H9 (cell line): ENCODE data around the gene DOK5. TPM values are rescaled to one million over a fixed set of nuclear protein-coding genes. Genes with fewer than 3 reads are reported as not detected.

Experiments
- DNase-seq: peaks from one replicate; pipeline ENCODE4 v3.0.0-alpha.2; 2017
- H2AFZ ChIP-seq: one replicate; pipeline ENCODE4 v1.6.1; 2013; ENCODE audit warnings: mild to moderate bottlenecking, low read length, control low read depth, moderate library complexity
- H2AK5ac ChIP-seq: 2 replicates; pipeline ENCODE4 v1.6.1; 2013; ENCODE audit warnings: low read length, control low read depth, mixed read lengths; ENCODE audit not compliant: insufficient read length
- H2BK120ac ChIP-seq: one replicate; pipeline ENCODE4 v1.6.1; 2013; ENCODE audit warnings: low read depth, mild to moderate bottlenecking, low read length, control low read depth, inconsistent platforms; ENCODE audit not compliant: poor library complexity, severe bottlenecking
- H2BK12ac ChIP-seq: 2 replicates; pipeline ENCODE4 v1.6.1; 2013; ENCODE audit warnings: low read length, control low read depth, mixed read lengths, low read depth; ENCODE audit not compliant: insufficient read length
- H2BK15ac ChIP-seq: 2 replicates; pipeline ENCODE4 v1.6.1; 2013; ENCODE audit warnings: low read depth, low read length, control low read depth
- H2BK20ac ChIP-seq: one replicate; pipeline ENCODE4 v1.6.1; 2013; ENCODE audit warnings: low read depth, mild to moderate bottlenecking, low read length, control low read depth, inconsistent platforms; ENCODE audit not compliant: poor library complexity, severe bottlenecking
- H2BK5ac ChIP-seq: 2 replicates; pipeline ENCODE4 v1.6.1; 2013; ENCODE audit warnings: low read length, control low read depth, mixed read lengths; ENCODE audit not compliant: insufficient read length
- H3K14ac ChIP-seq: 2 replicates; pipeline ENCODE4 v1.6.1; 2013; ENCODE audit warnings: low read length, control low read depth; ENCODE audit not compliant: insufficient read depth
- H3K18ac ChIP-seq: 2 replicates; pipeline ENCODE4 v1.6.1; 2013; ENCODE audit warnings: low read depth, mild to moderate bottlenecking, mixed read lengths, low read length, control low read depth; ENCODE audit not compliant: insufficient read length
- H3K23ac ChIP-seq: 2 replicates; pipeline ENCODE4 v1.6.1; 2013; ENCODE audit warnings: low read length, control low read depth, mixed read lengths, low read depth; ENCODE audit not compliant: insufficient read length
- H3K23me2 ChIP-seq: 2 replicates; pipeline ENCODE4 v1.6.1; 2013; ENCODE audit warnings: low read depth, mild to moderate bottlenecking, mixed read lengths, low read length, control low read depth; ENCODE audit not compliant: insufficient read length, poor library complexity, severe bottlenecking
- H3K27ac ChIP-seq: 2 replicates; pipeline ENCODE4 v1.5.1; 2013; ENCODE audit warnings: low read length, control low read depth, mixed read lengths, low read depth; ENCODE audit not compliant: insufficient read length
- H3K27me3 ChIP-seq: 2 replicates; pipeline ENCODE4 v1.6.1; 2013; ENCODE audit warnings: low read length, control low read depth, inconsistent platforms; ENCODE audit not compliant: insufficient read depth
- H3K4ac ChIP-seq: 2 replicates; pipeline ENCODE4 v1.6.1; 2013; ENCODE audit warnings: low read depth, mild to moderate bottlenecking, control low read depth, inconsistent platforms, low read length, moderate library complexity
- H3K4me1 ChIP-seq: 2 replicates; pipeline ENCODE4 v1.6.1; 2013; ENCODE audit warnings: low read length, control low read depth, inconsistent platforms; ENCODE audit not compliant: insufficient read depth
- H3K4me2 ChIP-seq: 2 replicates; pipeline ENCODE4 v1.6.1; 2013; ENCODE audit warnings: low read length, control low read depth, mixed read lengths; ENCODE audit not compliant: insufficient read length, insufficient read depth
- H3K56ac ChIP-seq: 2 replicates; pipeline ENCODE4 v1.6.1; 2013; ENCODE audit warnings: low read depth, mild to moderate bottlenecking, mixed read lengths, low read length, control low read depth; ENCODE audit not compliant: insufficient read length
- H3K79me1 ChIP-seq: 2 replicates; pipeline ENCODE4 v1.6.1; 2013; ENCODE audit warnings: low read depth, mild to moderate bottlenecking, moderate library complexity, low read length, control low read depth, inconsistent platforms; ENCODE audit not compliant: insufficient read depth, poor library complexity, severe bottlenecking
- H3K79me2 ChIP-seq: 2 replicates; pipeline ENCODE4 v1.6.1; 2013; ENCODE audit warnings: low read length, control low read depth, inconsistent platforms; ENCODE audit not compliant: insufficient read depth
- H3K9ac ChIP-seq: 2 replicates; pipeline ENCODE4 v1.6.1; 2013; ENCODE audit warnings: low read length, control low read depth, mixed read lengths; ENCODE audit not compliant: insufficient read length; ENCODE audit errors: extremely low read depth
- H3K9me3 ChIP-seq: one replicate; pipeline ENCODE4 v1.6.1; 2013; ENCODE audit warnings: low read depth, low read length, inconsistent platforms; ENCODE audit not compliant: control insufficient read depth
- H3T11ph ChIP-seq: one replicate; pipeline ENCODE4 v1.6.1; 2013; ENCODE audit warnings: mild to moderate bottlenecking, low read length, control low read depth, inconsistent platforms
- H4K20me1 ChIP-seq: one replicate; pipeline ENCODE4 v1.6.1; 2013; ENCODE audit not compliant: control insufficient read depth, insufficient read length, insufficient read depth
- H4K5ac ChIP-seq: 2 replicates; pipeline ENCODE4 v1.6.1; 2013; ENCODE audit warnings: low read depth, mild to moderate bottlenecking, mixed read lengths, low read length, control low read depth; ENCODE audit not compliant: insufficient read length
- H4K8ac ChIP-seq: replicated peaks from 2 replicates; pipeline ENCODE4 v1.6.1; 2013; ENCODE audit warnings: low read length, control low read depth, mixed read lengths, low read depth; ENCODE audit not compliant: insufficient read length
- H4K91ac ChIP-seq: 2 replicates; pipeline ENCODE4 v1.6.1; 2013; ENCODE audit warnings: low read depth, mild to moderate bottlenecking, moderate library complexity, mixed read lengths, low read length, control low read depth; ENCODE audit not compliant: insufficient read length
- H3K27ac Mint-ChIP-seq, 3 experiments: 2 replicates in 2 of 3; 3 replicates in 1 of 3; pipeline ENCODE4 v1.8.0; 2020 to 2021; ENCODE audit warnings: mixed read lengths in 3 of 3, mild to moderate bottlenecking in 1 of 3, moderate library complexity in 1 of 3
- H3K27me3 Mint-ChIP-seq: 2 replicates; pipeline ENCODE4 v1.8.0; 2021; ENCODE audit warnings: low read depth, mild to moderate bottlenecking, moderate library complexity, mixed read lengths
- H3K36me3 Mint-ChIP-seq, 3 experiments: 2 replicates in 2 of 3; 3 replicates in 1 of 3; pipeline ENCODE4 v1.8.0; 2020 to 2021; ENCODE audit warnings: low read depth in 3 of 3, mixed read lengths in 3 of 3; ENCODE audit not compliant: insufficient read depth in 1 of 3
- H3K4me1 Mint-ChIP-seq, 2 experiments: 2 replicates each; pipeline ENCODE4 v1.8.0; 2020; ENCODE audit warnings: mixed read lengths in 2 of 2
- H3K4me3 Mint-ChIP-seq, 2 experiments: 2 replicates in 1 of 2; 3 replicates in 1 of 2; pipeline ENCODE4 v1.8.0; 2020 to 2021; ENCODE audit warnings: mild to moderate bottlenecking in 2 of 2, mixed read lengths in 2 of 2, moderate library complexity in 1 of 2
- H3K9me3 Mint-ChIP-seq, 2 experiments: 2 replicates in 1 of 2; 3 replicates in 1 of 2; pipeline ENCODE4 v1.8.0; 2020; ENCODE audit warnings: mild to moderate bottlenecking in 2 of 2, mixed read lengths in 2 of 2, moderate library complexity in 1 of 2
- CTCF ChIP-seq: fragments of 200-600 bp; sonication (generic); conservative IDR thresholded peaks from 3 replicates; pipeline ENCODE4 v1.8.0; 2021; ENCODE audit warnings: antibody characterized with exemption, mild to moderate bottlenecking
- total RNA-seq: library from RNA; stranded (reverse); gene quantifications from 2 replicates; pipeline ENCODE4 v1.2.1, GENCODE V29; 2021

Gene DOK5
- total RNA-seq, 1 experiment from 2014 or later, result 4.5 TPM

- no peak overlapping the region for H3K4ac ChIP-seq
- H2BK15ac ChIP-seq, result no peak overlapping the region
- H3T11ph ChIP-seq, result no peak overlapping the region
- H4K91ac ChIP-seq, result no peak overlapping the region
- no peak for DNase-seq
- no peaks in the 10 kb centered on the region for H3K4me1 ChIP-seq
- H3K27me3 ChIP-seq, result no peaks in the 10 kb centered on the region
- no peak overlapping the region for H2AK5ac ChIP-seq
- no peaks in the 10 kb centered on the region for H4K20me1 ChIP-seq
- H3K79me2 ChIP-seq, result no peaks in the 10 kb centered on the region
- Mint-ChIP-seq H3K4me3 (no peak overlapping the region), H3K4me1 (no peaks in the 10 kb centered on the region), H3K36me3 (no peaks in the 10 kb centered on the region), H3K27me3 (no peaks in the 10 kb centered on the region), H3K9me3 (no peaks in the 10 kb centered on the region; a peak in 1 of 5 replicates), H3K27ac (no peak overlapping the region)
- H3K79me1 ChIP-seq, result no peaks in the 10 kb centered on the region
- no peak overlapping the region for H3K4me2 ChIP-seq
- H4K8ac ChIP-seq, result no peak overlapping the region
- H2BK20ac ChIP-seq, result no peak overlapping the region
- H3K9me3 ChIP-seq, result no peaks in the 10 kb centered on the region
- H4K5ac ChIP-seq, result no peak overlapping the region
- H2BK5ac ChIP-seq, result no peak overlapping the region
- TF ChIP-seq CTCF, result no peak
- H3K18ac ChIP-seq, result no peak overlapping the region
- H3K14ac ChIP-seq, result no peak overlapping the region
- H2BK12ac ChIP-seq, result no peak overlapping the region
- no peak overlapping the region for H2AFZ ChIP-seq
- H3K56ac ChIP-seq, result no peak overlapping the region
- H2BK120ac ChIP-seq, result no peak overlapping the region
- H3K27ac ChIP-seq, result no peak overlapping the region
- H3K9ac ChIP-seq, result no peak overlapping the region
- no peak overlapping the region for H3K23ac ChIP-seq
- no peaks in the 10 kb centered on the region for H3K23me2 ChIP-seq
These were observed 102.2 kb downstream of the DOK5 start for GRCh38 chr20:54577637-54578036.
